H1 (cell line): Measurements from ENCODE around the gene AP1S3. TPM values are rescaled to one million over a fixed set of nuclear protein-coding genes. Genes with fewer than 3 reads are reported as not detected.
A peak's percentile ranks its signal among the peaks of the same experiment; 100 is the strongest.

ENCODE experiments used
- CTCF ChIA-PET: fragments of 300-600 bp; sonication (Branson Sonifier 250); formaldehyde crosslinking; loops from one replicate; lab custom pipeline; 2021; ENCODE audit not compliant: partially characterized antibody; lab: Charles Lee
- POLR2A ChIA-PET: fragments of 300-600 bp; sonication (Branson Sonifier 250); formaldehyde crosslinking; loops from one replicate; lab custom pipeline; 2021; ENCODE audit warnings: inconsistent platforms; ENCODE audit not compliant: partially characterized antibody; lab: Charles Lee
- DNase-seq, 2 experiments: peaks; one replicate each; pipeline versions ENCODE4 v3.0.0 to v3.0.0-alpha.2; 2010 to 2022; ENCODE audit warnings: low spot score in 2 of 2, low read depth in 1 of 2, mixed read lengths in 1 of 2
- FAIRE-seq: peaks from 2 replicates; lab custom pipeline; 2011; peaks lifted over from hg19 to GRCh38; lab: Jason Lieb, UNC
- H2AFZ ChIP-seq: 2 replicates; pipeline ENCODE4 v1.8.1; 2012; ENCODE audit warnings: low read length, inconsistent platforms
- H2AK5ac ChIP-seq: 2 replicates; pipeline ENCODE4 v1.6.1; 2013; ENCODE audit warnings: low read depth, low read length
- H2BK120ac ChIP-seq: replicated peaks from 2 replicates; pipeline ENCODE3; 2013; ENCODE audit warnings: low read depth, low read length, inconsistent platforms
- H2BK12ac ChIP-seq: 2 replicates; pipeline ENCODE4 v1.6.1; 2013; ENCODE audit warnings: low read depth, low read length
- H2BK15ac ChIP-seq: 2 replicates; pipeline ENCODE4 v1.6.1; 2013; ENCODE audit warnings: low read length
- H2BK20ac ChIP-seq: 2 replicates; pipeline ENCODE4 v1.6.1; 2013; ENCODE audit warnings: low read length
- H2BK5ac ChIP-seq: 2 replicates; pipeline ENCODE4 v1.6.1; 2013; ENCODE audit warnings: low read depth, low read length
- H3K14ac ChIP-seq: 2 replicates; pipeline ENCODE4 v1.6.1; 2013; ENCODE audit warnings: inconsistent platforms; ENCODE audit not compliant: insufficient read length
- H3K18ac ChIP-seq: 2 replicates; pipeline ENCODE4 v1.6.1; 2013; ENCODE audit warnings: low read length; ENCODE audit errors: extremely low read depth
- H3K23ac ChIP-seq: 2 replicates; pipeline ENCODE4 v1.6.1; 2013; ENCODE audit warnings: inconsistent platforms; ENCODE audit not compliant: insufficient read length
- H3K23me2 ChIP-seq: 2 replicates; pipeline ENCODE4 v1.6.1; 2013; ENCODE audit warnings: low read depth, low read length
- H3K27ac ChIP-seq: 2 replicates; pipeline ENCODE4 v1.6.1; 2011; ENCODE audit warnings: low read depth, low read length, inconsistent platforms
- H3K27me3 ChIP-seq, 4 experiments: replicated peaks in 1 of 4; 1 replicate in 1 of 4; 2 replicates in 3 of 4; pipeline versions ENCODE4 v1.6.1 to v1.8.1; 2011 to 2013; ENCODE audit warnings: low read length in 3 of 4, mild to moderate bottlenecking in 3 of 4, inconsistent platforms in 2 of 4, mixed read lengths in 2 of 4, moderate library complexity in 1 of 4; ENCODE audit not compliant: control insufficient read depth in 3 of 4, insufficient read depth in 3 of 4; ENCODE audit errors: extremely low read depth in 1 of 4
- H3K36me3 ChIP-seq, 4 experiments: 2 replicates each; pipeline versions ENCODE4 v1.6.1 to v1.8.1; 2011 to 2013; ENCODE audit warnings: mild to moderate bottlenecking in 4 of 4, low read length in 3 of 4, moderate library complexity in 2 of 4, control low read depth in 1 of 4, inconsistent platforms in 1 of 4; ENCODE audit not compliant: insufficient read depth in 4 of 4, control insufficient read depth in 2 of 4
- H3K4ac ChIP-seq: replicated peaks from 2 replicates; pipeline ENCODE3; 2013; ENCODE audit warnings: low read length, low read depth, mixed read lengths, inconsistent platforms; ENCODE audit not compliant: insufficient read length
- H3K4me1 ChIP-seq, 4 experiments: replicated peaks in 1 of 4; 1 replicate in 1 of 4; 2 replicates in 3 of 4; pipeline versions ENCODE4 v1.6.1 to v1.8.1; 2011 to 2013; ENCODE audit warnings: low read length in 3 of 4, inconsistent platforms in 2 of 4, mixed read lengths in 1 of 4; ENCODE audit not compliant: insufficient read depth in 4 of 4, control insufficient read depth in 3 of 4
- H3K4me2 ChIP-seq, 2 experiments: 2 replicates each; pipeline versions ENCODE4 v1.6.1 to v1.8.1; 2011 to 2013; ENCODE audit warnings: low read depth in 2 of 2, low read length in 2 of 2, control low read depth in 1 of 2, inconsistent platforms in 1 of 2, mild to moderate bottlenecking in 1 of 2; ENCODE audit not compliant: insufficient read depth in 1 of 2
- H3K4me3 ChIP-seq, 4 experiments: fragments of 200-600, 300-600 bp in 1 of 4; sonication (generic), shearing (Covaris generic), sonication (Bioruptor Twin) in 1 of 4; 2 replicates each; pipeline versions ENCODE4 v1.5.1 to v1.8.1; 2011 to 2016; ENCODE audit warnings: low read length in 4 of 4, low read depth in 3 of 4, control low read depth in 2 of 4, inconsistent platforms in 2 of 4, mild to moderate bottlenecking in 2 of 4, mixed read lengths in 1 of 4, moderate library complexity in 1 of 4; ENCODE audit not compliant: insufficient read depth in 2 of 4; ENCODE audit errors: extremely low read depth in 1 of 4
- H3K56ac ChIP-seq: replicated peaks from 2 replicates; pipeline ENCODE3; 2013; ENCODE audit warnings: low read depth, mild to moderate bottlenecking, mixed read lengths, low read length, inconsistent platforms; ENCODE audit not compliant: insufficient read length
- H3K79me1 ChIP-seq: 2 replicates; pipeline ENCODE4 v1.6.1; 2013; ENCODE audit warnings: low read depth, low read length, control low read depth
- H3K79me2 ChIP-seq, 2 experiments: 2 replicates each; pipeline versions ENCODE4 v1.6.1 to v1.8.1; 2012 to 2013; ENCODE audit warnings: low read length in 2 of 2, mild to moderate bottlenecking in 2 of 2, inconsistent platforms in 1 of 2; ENCODE audit not compliant: insufficient read depth in 2 of 2, control insufficient read depth in 1 of 2
- H3K9ac ChIP-seq, 4 experiments: replicated peaks in 1 of 4; 1 replicate in 1 of 4; 2 replicates in 3 of 4; pipeline versions ENCODE4 v1.6.1 to v1.8.1; 2011 to 2013; ENCODE audit warnings: low read depth in 3 of 4, low read length in 3 of 4, control low read depth in 2 of 4, mild to moderate bottlenecking in 2 of 4, moderate library complexity in 2 of 4, inconsistent platforms in 1 of 4; ENCODE audit errors: extremely low read depth in 1 of 4
- H3K9me3 ChIP-seq, 2 experiments: 2 replicates each; pipeline versions ENCODE4 v1.6.1 to v1.8.1; 2012 to 2013; ENCODE audit warnings: mild to moderate bottlenecking in 2 of 2, moderate library complexity in 2 of 2, control low read depth in 1 of 2, inconsistent platforms in 1 of 2, low read depth in 1 of 2, low read length in 1 of 2, mixed read lengths in 1 of 2; ENCODE audit not compliant: insufficient read depth in 2 of 2
- H4K20me1 ChIP-seq, 2 experiments: replicated peaks in 1 of 2; 2 replicates each; pipeline versions ENCODE3 to v1.8.1; 2011 to 2013; ENCODE audit warnings: inconsistent platforms in 2 of 2, low read length in 2 of 2, mild to moderate bottlenecking in 1 of 2; ENCODE audit not compliant: insufficient read depth in 2 of 2, control insufficient read depth in 1 of 2
- H4K5ac ChIP-seq: 2 replicates; pipeline ENCODE4 v1.6.1; 2013; ENCODE audit warnings: low read length, low read depth, mixed read lengths, inconsistent platforms; ENCODE audit not compliant: insufficient read length
- H4K8ac ChIP-seq: 2 replicates; pipeline ENCODE4 v1.8.0; 2013; ENCODE audit warnings: mild to moderate bottlenecking, moderate library complexity, low read length, inconsistent platforms; ENCODE audit not compliant: insufficient read depth; ENCODE audit errors: extremely low read depth
- H4K91ac ChIP-seq: replicated peaks from 2 replicates; pipeline ENCODE3; 2013; ENCODE audit warnings: low read length, mixed read lengths, inconsistent platforms; ENCODE audit not compliant: insufficient read length
- CTBP2 ChIP-seq: IDR thresholded peaks from 2 replicates; pipeline ENCODE4 v1.7.0; 2011; ENCODE audit warnings: borderline replicate concordance, mild to moderate bottlenecking, moderate library complexity, mixed read lengths, low read length; ENCODE audit not compliant: insufficient read depth, insufficient read length
- CTCF ChIP-seq, 3 experiments: IDR thresholded peaks; 1 replicate in 2 of 3; 2 replicates in 1 of 3; pipeline versions ENCODE4 v1.5.1 to v1.6.1; 2011; ENCODE audit warnings: low read length in 3 of 3, mild to moderate bottlenecking in 3 of 3, inconsistent platforms in 2 of 3, low read depth in 1 of 3, moderate library complexity in 1 of 3; ENCODE audit not compliant: insufficient read depth in 1 of 3; ENCODE audit errors: control extremely low read depth in 1 of 3
- EP300 ChIP-seq, 2 experiments: IDR thresholded peaks; 1 replicate in 1 of 2; 2 replicates in 1 of 2; pipeline ENCODE4 v1.6.1; 2011 to 2012; ENCODE audit warnings: low read depth in 2 of 2, low read length in 2 of 2, mild to moderate bottlenecking in 2 of 2, borderline replicate concordance in 1 of 2, inconsistent platforms in 1 of 2, moderate library complexity in 1 of 2
- JUN ChIP-seq: IDR thresholded peaks from 2 replicates; pipeline ENCODE4 v1.6.1; 2011; ENCODE audit warnings: low read depth, mild to moderate bottlenecking, improper control_type of control experiment, low read length
- POLR2A ChIP-seq, 2 experiments: IDR thresholded peaks; 1 replicate in 1 of 2; 2 replicates in 1 of 2; pipeline ENCODE4 v1.6.1; 2011; ENCODE audit warnings: low read depth in 2 of 2, low read length in 2 of 2, mild to moderate bottlenecking in 2 of 2; ENCODE audit errors: control extremely low read depth in 1 of 2
- USF2 ChIP-seq: IDR thresholded peaks from 2 replicates; pipeline ENCODE4 v1.6.1; 2011; ENCODE audit warnings: low read length, improper control_type of control experiment
- YY1 ChIP-seq: IDR thresholded peaks from 2 replicates; pipeline ENCODE4 v1.6.1; 2011; ENCODE audit warnings: low read depth, mild to moderate bottlenecking, low read length
- ZNF274 ChIP-seq: IDR thresholded peaks from 2 replicates; pipeline ENCODE4 v1.7.0; 2012; ENCODE audit warnings: low read length, borderline replicate concordance; ENCODE audit errors: extremely low read depth
- WGBS, 2 experiments: shearing (Covaris generic) in 1 of 2; methylation state at CpG; one replicate each; pipeline versions ENCODE4 v1.1.6 to v1.1.7; 2013 to 2015; ENCODE audit warnings: low lambda C conversion rate in 2 of 2, mixed read lengths in 2 of 2, inconsistent platforms in 1 of 2, low coverage in 1 of 2, missing lambda C conversion rate in 1 of 2; ENCODE audit not compliant: insufficient replicate concordance in 2 of 2, insufficient coverage in 1 of 2, insufficient read length in 1 of 2; ENCODE audit errors: extremely low coverage in 1 of 2, missing lambda C conversion rate in 1 of 2; 5-methylcytosine and 5-hydroxymethylcytosine counted together
- polyA plus RNA-seq, 7 experiments: library from polyadenylated mRNA; depleted of rRNA in 3 of 7; stranded (reverse) in 5 of 7; unstranded in 2 of 7; fragments of >200 nt in 5 of 7; fragments of 200-250 nt in 2 of 7; gene quantifications; 1 replicate in 5 of 7; 2 replicates in 1 of 7; 4 replicates in 1 of 7; pipeline versions ENCODE4 v1.2.1 to v1.2.3, GENCODE V29; 2011 to 2013; ENCODE audit warnings: missing spikeins in 2 of 7, mixed read lengths in 2 of 7
- total RNA-seq: library from RNA; stranded (reverse); fragmentation: NEBNext Ultra II Directional; extraction: Animal tissue kit (Norgen Biotek cat#: 25700); gene quantifications from 2 replicates; pipeline ENCODE4 v1.2.1, GENCODE V29; 2021
- TF ChIP-seq, protein P1 (sequence below): IDR thresholded peaks from 2 replicates; pipeline ENCODE4 v1.6.1; 2012; ENCODE audit warnings: inconsistent platforms

The AP1S3 gene
- total and polyA plus RNA-seq, 2 of the 8 experiments (the other 6 are each of a cell fraction or from before 2014, with no cell fraction given), result 3.9 to 20.2 TPM

GRCh38 chr2:223882715-223883114 is 45.3 kb upstream of the AP1S3 start:
- Histone ChIP-seq H3K4me3 (no peak overlapping the region), H2AK5ac (no peak overlapping the region), H3K23me2 (no peaks in the 10 kb centered on the region), H3K23ac (no peak overlapping the region), H3K4ac (no peak overlapping the region), H3K18ac (no peak overlapping the region), H3K4me1 (no peaks in the 10 kb centered on the region), H3K79me1 (no peaks in the 10 kb centered on the region; the same call in 1 of the 2 replicates), H2AFZ (no peak overlapping the region), H3K9me3 (no peaks in the 10 kb centered on the region), H3K27me3 (no peaks in the 10 kb centered on the region), H3K56ac (no peak overlapping the region), H3K27ac (no peak overlapping the region), H4K20me1 (no peaks in the 10 kb centered on the region), H3K9ac (no peak overlapping the region), H4K91ac (no peak overlapping the region), H3K79me2 (no peaks in the 10 kb centered on the region), H3K36me3 (peaks cover 12 to 50% (median 42%) of the 10 kb centered on the region in 4 experiments), H2BK120ac (no peak overlapping the region), H2BK15ac (no peak overlapping the region), H2BK12ac (no peak overlapping the region), H2BK20ac (no peak overlapping the region), H3K14ac (no peak overlapping the region), H4K5ac (no peak overlapping the region), H4K8ac (no peak overlapping the region), H2BK5ac (no peak overlapping the region), H3K4me2 (no peak overlapping the region)
- DNase-seq, result peak in 1 of 2 experiments; percentile 2
- FAIRE-seq, result no peak
- 95% methylated on average over 5 of the region's 5 CpGs; no CpG with 5 or more reads in 1 of the 2 experiments for WGBS, 2 experiments
- ChIA-PET POLR2A (no interaction called here), CTCF (interaction anchor here (0.8 kb wide), 1 partner anchor 110 kb away, joined by 5 read pairs; no protein-coding TSS in a partner anchor)
- TF ChIP-seq EP300 (IDR thresholded peaks at IDR 0.05; ENCODE audit: borderline replicate concordance in 1 of 2, low read depth in 2 of 2, low read length in 2 of 2), result no peak
- TF ChIP-seq, protein P1, sequence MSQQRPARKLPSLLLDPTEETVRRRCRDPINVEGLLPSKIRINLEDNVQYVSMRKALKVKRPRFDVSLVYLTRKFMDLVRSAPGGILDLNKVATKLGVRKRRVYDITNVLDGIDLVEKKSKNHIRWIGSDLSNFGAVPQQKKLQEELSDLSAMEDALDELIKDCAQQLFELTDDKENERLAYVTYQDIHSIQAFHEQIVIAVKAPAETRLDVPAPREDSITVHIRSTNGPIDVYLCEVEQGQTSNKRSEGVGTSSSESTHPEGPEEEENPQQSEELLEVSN, result no peak
- TF ChIP-seq CTCF (IDR thresholded peaks at IDR 0.05; ENCODE audit: control extremely low read depth in 1 of 3, insufficient read depth in 1 of 3, low read depth in 1 of 3, low read length in 3 of 3), result no peak
- no peak for TF ChIP-seq YY1
- TF ChIP-seq USF2, result no peak
- no peak for TF ChIP-seq JUN
- TF ChIP-seq ZNF274, result no peak
- TF ChIP-seq POLR2A (IDR thresholded peaks at IDR 0.05; ENCODE audit: control extremely low read depth in 1 of 2, low read depth in 2 of 2, low read length in 2 of 2), result no peak
- no peak for TF ChIP-seq CTBP2
